Gastroesophageal sphincter (tissue), 4 donors: Measurements from ENCODE around the gene SLU7. TPM values are rescaled to one million over a fixed set of nuclear protein-coding genes. Genes with fewer than 3 reads are reported as not detected.

ENCODE experiments used
- ATAC-seq: fragments of 150-250 bp; one replicate; pipeline ENCODE4 v1.9.1; 2016; ENCODE audit warnings: mild to moderate bottlenecking, moderate library complexity
- H3K27ac ChIP-seq, 4 donors: fragments of 200-600 bp; sonication (generic) in 3 of 4; 1 replicate in 3 of 4; 2 replicates in 1 of 4; pipeline ENCODE4 v1.5.1; 2016 to 2019
- H3K27me3 ChIP-seq: fragments of 200-600 bp; sonication (generic); one replicate; pipeline ENCODE4 v1.5.1; 2019
- H3K36me3 ChIP-seq, 2 donors: fragments of 200-600 bp; sonication (generic); one replicate each; pipeline ENCODE4 v1.5.1; 2019; ENCODE audit warnings: control low read depth in 1 of 2
- H3K4me1 ChIP-seq, 3 donors: fragments of 200-600 bp; sonication (generic); 1 replicate in 2 of 3; 2 replicates in 1 of 3; pipeline ENCODE4 v1.5.1; 2016 to 2019; ENCODE audit warnings: control low read depth in 2 of 3
- H3K4me3 ChIP-seq, 2 donors: fragments of 200-600 bp; sonication (generic); one replicate each; pipeline ENCODE4 v1.5.1; 2019; ENCODE audit warnings: mild to moderate bottlenecking in 1 of 2, moderate library complexity in 1 of 2
- H3K9me3 ChIP-seq, 3 donors: fragments of 200-600 bp; sonication (generic); one replicate each; pipeline ENCODE4 v1.5.1; 2017 to 2019; ENCODE audit warnings: control low read depth in 2 of 3
- CTCF ChIP-seq, 4 experiments: fragments of 200-600 bp in 2 of 4; fragments of 450-650 bp in 2 of 4; sonication (generic) in 1 of 4; IDR thresholded peaks; one replicate each; pipeline ENCODE4 v1.5.1; 2017 to 2019; ENCODE audit warnings: antibody characterized with exemption in 4 of 4, mild to moderate bottlenecking in 2 of 4, moderate library complexity in 2 of 4
- EP300 ChIP-seq: sonication (generic); formaldehyde crosslinking; IDR thresholded peaks from one replicate; pipeline ENCODE4 v1.6.1; 2017; ENCODE audit warnings: antibody characterized with exemption, mild to moderate bottlenecking
- POLR2A ChIP-seq, 2 donors: fragments of 450-650 bp; IDR thresholded peaks; one replicate each; pipeline ENCODE4 v1.6.1; 2017; ENCODE audit warnings: antibody characterized with exemption in 2 of 2, mild to moderate bottlenecking in 2 of 2, moderate library complexity in 1 of 2
- POLR2AphosphoS5 ChIP-seq: sonication (generic); formaldehyde crosslinking; IDR thresholded peaks from one replicate; pipeline ENCODE4 v1.6.1; 2017; ENCODE audit warnings: antibody characterized with exemption
- WGBS, 2 donors: methylation state at CpG; one replicate each; pipeline ENCODE4 v1.1.5; 2018; ENCODE audit warnings: low coverage in 1 of 2; 5-methylcytosine and 5-hydroxymethylcytosine counted together
- total RNA-seq, 4 donors: library from RNA; depleted of rRNA; stranded (reverse); fragments of >200 nt; gene quantifications; one replicate each; pipeline ENCODE4 v1.1.0, GENCODE V29; 2016

Gene SLU7
- total RNA-seq, 4 donors from 2014 or later, result 52.6 to 133 (median 88.3) TPM

DNA sequence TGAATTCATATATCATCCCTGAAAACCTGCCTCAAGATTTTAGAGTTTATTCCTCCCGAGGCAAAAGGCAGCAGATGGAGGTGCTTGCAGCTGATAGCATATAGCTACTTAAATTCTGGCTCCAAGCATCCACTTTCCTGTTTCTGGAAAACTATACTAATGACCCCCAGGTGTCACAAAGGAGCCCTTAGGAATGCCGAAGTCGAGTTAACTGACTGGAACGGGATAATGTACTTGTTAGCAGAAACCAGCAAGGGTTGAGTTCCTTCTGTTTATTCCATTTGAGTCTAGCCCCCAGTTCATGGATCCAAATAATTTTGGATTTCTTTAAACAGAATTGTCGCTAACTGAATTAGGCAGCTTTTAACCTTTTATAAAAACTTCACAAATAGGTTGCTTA is 47.2 kb upstream of the SLU7 start:
- Histone ChIP-seq H3K9me3 (no peaks in the 10 kb centered on the region), H3K36me3 (no peaks in the 10 kb centered on the region), H3K27me3 (no peaks in the 10 kb centered on the region), H3K4me1 (peaks cover 0 to 11% (median 0%) of the 10 kb centered on the region in 3 donors), H3K4me3 (no peak overlapping the region), H3K27ac (no peak overlapping the region)
- no peak for ATAC-seq
- WGBS, 2 donors, result 67 to 74% methylated on average over 3 to 5 of the region's 5 CpGs
- TF ChIP-seq POLR2AphosphoS5, result no peak
- no peak for TF ChIP-seq CTCF (IDR thresholded peaks at IDR 0.05)
- TF ChIP-seq EP300, result no peak
- TF ChIP-seq POLR2A (IDR thresholded peaks at IDR 0.05), result no peak

DNA sequence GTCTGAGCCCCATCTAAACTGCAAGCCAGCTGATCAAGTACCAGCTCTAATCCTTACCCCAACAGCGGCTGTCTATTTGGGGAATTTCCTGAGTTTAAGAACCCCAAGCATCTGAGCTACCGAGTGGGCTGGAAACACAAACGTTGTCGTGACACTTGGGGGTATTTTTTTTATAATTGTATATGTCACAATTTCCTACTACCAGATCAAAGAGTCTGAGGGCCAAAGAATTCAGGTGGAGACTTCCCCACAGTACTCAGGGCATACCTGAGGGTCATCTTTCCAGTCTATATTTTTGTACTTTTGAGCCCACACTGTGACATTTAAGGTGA is 45.6 kb upstream of the SLU7 start:
- TF ChIP-seq POLR2A (IDR thresholded peaks at IDR 0.05) (no peak), POLR2AphosphoS5 (no peak), CTCF (IDR thresholded peaks at IDR 0.05) (no peak), EP300 (no peak)
- H3K4me1 ChIP-seq, result peaks cover 0 to 11% (median 0%) of the 10 kb centered on the region in 3 donors
- no peaks in the 10 kb centered on the region for H3K27me3 ChIP-seq
- H3K36me3 ChIP-seq, result no peaks in the 10 kb centered on the region
- no peak overlapping the region for H3K4me3 ChIP-seq
- H3K9me3 ChIP-seq, result no peaks in the 10 kb centered on the region
- ATAC-seq, result no peak
- H3K27ac ChIP-seq, result no peak overlapping the region
- 57 to 66% methylated on average over 2 to 4 of the region's 4 CpGs for WGBS, 2 donors

- H3K9me3 ChIP-seq, result no peaks in the 10 kb centered on the region
- H3K4me3 ChIP-seq, result no peak overlapping the region
- whole genome bisulfite sequencing, 2 donors, result 65% methylated on average over 6 to 7 of the region's 7 CpGs
- H3K36me3 ChIP-seq, result no peaks in the 10 kb centered on the region
- H3K27ac ChIP-seq, result no peak overlapping the region
- H3K4me1 ChIP-seq, result peaks cover 0 to 11% (median 0%) of the 10 kb centered on the region in 3 donors
- no peak for ATAC-seq
- TF ChIP-seq POLR2A (IDR thresholded peaks at IDR 0.05) (no peak), EP300 (no peak), POLR2AphosphoS5 (no peak), CTCF (IDR thresholded peaks at IDR 0.05) (no peak)
- H3K27me3 ChIP-seq, result no peaks in the 10 kb centered on the region
These were observed 45.0 kb upstream of the SLU7 start for GRCh38 chr5:160463740-160464465.

- ATAC-seq, result no peak
- Histone ChIP-seq H3K27me3 (no peaks in the 10 kb centered on the region), H3K4me1 (peaks cover 0 to 11% (median 0%) of the 10 kb centered on the region in 3 donors), H3K27ac (no peak overlapping the region), H3K9me3 (no peaks in the 10 kb centered on the region), H3K36me3 (no peaks in the 10 kb centered on the region), H3K4me3 (no peak overlapping the region)
- 91 to 92% methylated on average over 4 of the region's 4 CpGs for WGBS, 2 donors
- no peak for TF ChIP-seq POLR2AphosphoS5
- no peak for TF ChIP-seq CTCF (IDR thresholded peaks at IDR 0.05)
- no peak for TF ChIP-seq POLR2A (IDR thresholded peaks at IDR 0.05)
- TF ChIP-seq EP300, result no peak
These were observed 44.3 kb upstream of the SLU7 start for GRCh38 chr5:160463227-160463626.

DNA sequence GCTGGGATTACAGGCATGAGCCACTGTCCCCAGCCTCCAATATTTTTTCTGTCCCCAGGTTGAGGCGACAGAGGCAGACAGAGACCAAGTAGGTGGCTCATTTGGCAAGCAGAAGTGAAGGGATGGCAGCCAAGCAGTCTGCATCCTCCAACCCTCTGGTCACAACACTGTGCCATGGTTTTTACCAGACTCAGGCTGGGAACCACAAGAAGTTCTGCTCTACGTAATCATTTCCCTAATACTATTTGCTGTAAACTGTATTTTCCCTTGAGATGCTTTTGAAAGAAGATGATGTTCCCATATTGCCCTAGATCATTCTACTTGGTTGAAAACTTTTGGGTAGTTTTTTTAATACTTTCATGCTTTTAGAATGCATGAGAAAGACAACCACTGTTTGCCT is 43.3 kb upstream of the SLU7 start:
- Histone ChIP-seq H3K4me1 (peaks cover 0 to 3% (median 0%) of the 10 kb centered on the region in 3 donors), H3K36me3 (no peaks in the 10 kb centered on the region), H3K27ac (no peak overlapping the region), H3K27me3 (peaks cover 8% of the 10 kb centered on the region), H3K4me3 (no peak overlapping the region), H3K9me3 (no peaks in the 10 kb centered on the region)
- ATAC-seq, result no peak
- TF ChIP-seq POLR2A (IDR thresholded peaks at IDR 0.05) (no peak), CTCF (IDR thresholded peaks at IDR 0.05) (no peak), POLR2AphosphoS5 (no peak), EP300 (no peak)
- WGBS, 2 donors, result 80 to 100% methylated on average over 1 of the region's 2 CpGs
